HG03064 (cell line): Measurements from ENCODE around the gene EHMT1.
"Not testable (repeated sequence)": the region's sequence is repeated elsewhere in the genome, so short reads cannot be mapped to it uniquely, and the experiment has no call there.

Experiments
- ATAC-seq: cut with Tn5 transposase; IDR thresholded peaks from one replicate; pipeline ENCODE4 v1.9.1; 2021; ENCODE audit warnings: low read depth; ENCODE audit not compliant: unreplicated experiment

EHMT1 gene

DNA sequence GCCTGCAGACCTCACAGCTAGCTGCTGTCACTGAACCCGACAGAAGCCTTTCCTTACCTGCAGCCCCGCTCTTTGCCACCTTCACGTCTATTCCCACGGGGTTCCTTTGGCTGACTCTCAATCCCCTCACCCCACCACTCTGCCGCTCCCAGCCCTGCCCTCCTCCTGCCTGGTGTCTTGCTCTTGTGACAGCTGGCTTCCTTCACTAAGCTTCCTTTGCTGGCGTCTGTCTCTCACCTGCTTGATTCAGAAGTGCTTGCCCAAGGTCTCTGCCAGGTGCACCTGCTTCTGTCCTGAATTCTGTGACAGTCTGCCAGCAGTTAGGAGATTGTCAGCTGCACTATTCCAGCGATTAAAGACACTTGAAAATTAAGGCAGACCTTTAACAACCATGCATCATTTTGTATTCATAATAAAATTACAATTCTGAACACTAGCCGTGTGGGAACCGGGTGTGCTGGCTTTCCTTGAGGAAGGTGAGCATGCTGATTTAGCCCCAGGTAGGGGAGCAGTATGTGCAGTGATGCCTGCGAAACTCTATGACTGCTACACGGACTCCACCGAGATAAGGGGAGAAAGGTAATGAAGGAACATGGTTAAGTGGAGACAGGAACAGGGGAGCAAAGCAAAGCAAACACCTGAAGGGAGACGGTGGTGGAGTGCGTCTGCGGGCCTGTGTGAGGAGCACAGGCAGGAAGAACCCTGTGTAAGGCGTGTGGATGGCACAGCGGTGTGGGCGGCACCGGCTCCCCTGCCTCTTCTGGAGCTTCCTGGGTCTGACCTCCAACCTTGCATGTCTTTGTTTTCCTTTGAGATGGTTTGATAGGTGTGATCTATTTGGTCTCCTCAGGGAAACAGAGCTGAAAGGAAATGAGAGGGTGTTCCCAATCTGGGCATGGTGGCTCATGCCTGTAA is 178.7 kb downstream of the EHMT1 start:
- ATAC-seq, result no peak

DNA sequence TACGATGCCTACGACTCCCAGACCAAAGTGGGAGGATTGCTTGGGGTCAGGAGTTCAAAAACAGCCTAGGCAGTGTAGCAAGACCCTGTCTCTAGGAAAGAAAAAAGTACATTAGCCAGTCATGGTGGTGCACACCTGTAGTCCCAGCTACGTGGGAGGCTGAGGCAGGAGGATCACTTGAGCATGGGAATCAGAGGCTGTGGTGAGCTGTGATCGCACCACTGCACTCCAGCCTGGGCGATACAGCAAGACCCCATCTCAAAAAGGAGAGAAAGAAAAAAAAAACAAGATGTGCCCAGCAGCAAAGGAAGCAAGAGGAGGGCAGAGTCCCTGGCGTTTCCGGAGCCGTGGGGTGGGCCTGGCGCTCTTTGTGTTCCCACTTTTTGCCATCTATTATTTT is 179.3 kb downstream of the EHMT1 start:
- no peak for ATAC-seq

DNA sequence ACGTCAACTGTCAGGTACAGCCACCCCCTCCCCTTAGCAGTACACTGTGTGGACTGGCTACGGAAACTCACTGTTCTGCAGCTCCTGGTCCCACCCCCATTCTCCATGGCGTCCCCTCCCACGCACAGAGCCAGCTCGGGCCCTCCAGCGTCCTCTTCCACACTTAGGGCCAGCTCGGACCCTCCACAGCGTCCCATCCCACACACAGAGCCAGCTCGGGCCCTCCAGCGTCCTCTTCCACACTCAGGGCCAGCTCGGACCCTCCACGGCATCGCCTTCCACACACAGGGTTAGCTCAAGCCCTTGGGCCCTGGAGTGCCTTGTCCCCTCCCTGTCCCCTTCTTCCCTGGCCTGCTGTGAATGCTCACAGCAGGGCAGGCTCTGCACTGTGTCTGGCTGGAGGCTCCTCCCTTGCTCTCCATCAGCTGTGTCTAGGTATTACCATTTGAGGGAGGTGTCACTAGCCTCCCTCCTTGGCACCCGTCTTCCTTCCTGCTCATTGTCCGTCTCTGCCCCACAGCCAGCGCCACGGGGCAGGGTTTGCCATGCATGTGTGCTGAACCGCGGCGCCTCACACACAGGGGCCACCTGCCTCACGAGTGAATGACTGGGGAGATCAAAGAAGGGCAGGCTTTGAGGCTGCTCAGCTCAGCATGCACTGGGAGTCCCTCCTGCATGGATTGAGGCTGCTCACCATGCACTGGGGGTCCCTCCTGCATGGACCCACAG is 180.3 kb downstream of the EHMT1 start:
- no peak for ATAC-seq

DNA sequence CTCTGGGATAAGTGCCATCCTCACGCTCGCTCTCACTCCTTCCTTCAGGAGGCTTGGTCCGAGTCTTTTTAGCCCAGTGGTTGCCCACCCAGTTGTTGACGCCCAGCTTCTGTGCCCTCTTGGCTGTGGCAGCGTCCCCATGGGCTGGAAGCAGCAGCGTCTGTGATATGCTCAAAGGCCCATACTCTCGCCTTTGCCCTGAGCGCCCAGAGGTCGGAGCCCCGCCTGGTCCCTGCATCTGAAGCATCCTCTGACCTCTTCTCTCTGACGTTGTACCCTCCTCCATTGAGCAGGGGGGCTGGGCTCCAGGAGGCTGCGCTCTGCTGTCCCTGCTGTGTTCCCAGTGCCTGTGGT is 180.8 kb downstream of the EHMT1 start:
- ATAC-seq, result no peak

DNA sequence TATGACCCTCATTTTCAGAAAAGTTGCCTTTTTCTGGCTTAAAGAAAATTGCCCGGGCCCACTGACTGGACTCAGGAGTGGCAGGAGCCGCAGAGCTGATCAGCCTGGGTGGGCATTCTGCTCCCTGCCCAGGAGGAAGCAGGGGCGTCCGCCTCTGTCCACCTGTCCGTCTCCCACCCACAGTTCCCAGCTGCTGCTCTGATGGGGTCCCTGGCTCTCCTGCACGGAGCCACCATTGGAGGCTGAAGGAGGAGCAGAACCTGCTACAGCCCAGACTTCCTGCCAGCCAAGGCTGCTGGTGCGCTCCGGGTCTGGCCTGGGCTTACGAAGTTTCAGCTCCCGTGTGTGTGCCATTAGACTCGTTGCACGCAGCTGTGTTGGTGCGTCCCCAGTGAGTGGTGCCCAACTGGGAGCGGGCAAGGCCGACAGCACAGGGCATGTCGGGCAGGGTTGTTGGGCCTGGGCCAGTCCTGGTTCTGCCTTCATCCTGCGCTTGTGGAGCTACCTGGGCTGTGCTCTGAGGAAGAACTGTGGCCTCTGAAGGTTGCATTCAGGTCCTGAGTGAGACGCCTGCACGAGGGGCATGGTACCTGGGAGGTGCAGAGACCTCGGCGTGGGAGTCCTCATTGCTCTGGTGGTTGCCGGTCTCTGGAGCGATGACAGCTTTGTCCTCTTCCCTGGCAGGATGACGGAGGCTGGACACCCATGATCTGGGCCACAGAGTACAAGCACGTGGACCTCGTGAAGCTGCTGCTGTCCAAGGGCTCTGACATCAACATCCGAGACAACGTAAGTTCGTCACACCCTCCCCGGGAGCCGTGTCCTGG is 181.6 kb downstream of the EHMT1 start:
- no peak for ATAC-seq

DNA sequence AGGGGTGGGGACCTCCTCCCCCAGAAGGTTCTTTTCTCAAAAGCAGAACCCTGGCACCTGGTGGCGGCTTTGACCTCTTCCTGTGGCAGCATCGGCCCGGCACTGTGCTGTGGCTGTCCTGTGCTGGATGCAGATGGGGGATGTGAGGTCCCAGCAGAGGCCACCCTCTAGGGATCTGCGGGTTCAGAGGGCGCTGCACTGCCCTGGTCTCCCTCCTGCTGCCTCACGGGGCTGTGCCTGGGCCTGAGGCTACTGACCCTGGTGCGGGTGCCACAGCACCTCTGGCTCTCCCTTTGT is 182.2 kb downstream of the EHMT1 start:
- ATAC-seq, result no peak

DNA sequence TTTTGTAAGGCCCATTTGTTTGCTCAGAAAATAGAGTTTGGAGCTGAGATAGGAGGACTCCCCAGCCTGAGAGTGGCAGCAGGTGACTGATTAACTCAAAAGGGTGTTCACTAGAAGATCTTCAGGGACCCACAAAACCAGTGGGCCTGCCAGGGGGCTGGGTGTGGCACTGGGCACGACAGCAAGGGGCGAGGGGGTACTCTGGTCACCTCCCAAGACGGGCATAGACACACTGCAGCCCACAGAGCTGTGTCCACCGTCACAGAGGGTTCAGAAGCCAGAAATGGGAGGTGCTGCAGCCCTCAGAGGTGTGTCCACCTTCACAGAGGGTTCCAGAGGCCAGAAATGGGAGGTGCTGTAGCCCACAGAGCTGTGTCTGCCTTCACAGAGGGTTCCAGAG is 183.2 kb downstream of the EHMT1 start:
- no peak for ATAC-seq

DNA sequence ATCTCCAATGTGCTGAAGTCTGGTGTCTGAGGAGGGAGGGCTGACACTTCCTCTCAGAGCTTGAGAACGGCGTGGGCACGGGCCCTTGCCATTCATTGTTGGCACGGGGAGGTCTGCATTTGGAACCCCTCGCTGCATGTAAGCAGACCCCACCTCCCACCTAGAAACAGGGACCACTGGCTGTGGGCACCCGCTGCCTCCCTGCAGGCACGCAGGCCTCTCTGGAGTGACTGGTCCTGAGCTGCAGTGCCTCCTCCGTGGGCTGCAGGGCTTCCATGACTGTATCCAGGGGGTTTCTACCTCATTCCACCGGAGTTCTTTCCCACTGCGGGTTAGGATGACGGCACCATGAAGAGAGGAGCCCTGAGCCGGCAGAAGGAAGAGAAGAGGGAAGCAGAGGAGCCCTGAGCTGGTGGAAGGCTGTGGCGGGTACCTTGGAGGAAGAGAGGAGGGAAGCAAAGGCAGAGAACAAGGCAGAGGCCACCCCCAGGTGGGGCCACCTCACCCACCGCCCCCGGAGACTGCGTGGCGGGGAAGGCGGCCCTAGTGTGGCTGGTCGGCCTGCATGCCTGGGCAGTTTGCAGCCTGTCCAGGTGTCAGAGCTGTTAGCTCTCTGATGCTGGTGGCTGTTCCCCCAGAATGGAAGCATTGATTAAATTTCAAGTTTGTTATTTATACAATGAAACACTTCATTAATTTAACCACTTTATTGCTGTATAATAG is 183.9 kb downstream of the EHMT1 start:
- no peak for ATAC-seq

DNA sequence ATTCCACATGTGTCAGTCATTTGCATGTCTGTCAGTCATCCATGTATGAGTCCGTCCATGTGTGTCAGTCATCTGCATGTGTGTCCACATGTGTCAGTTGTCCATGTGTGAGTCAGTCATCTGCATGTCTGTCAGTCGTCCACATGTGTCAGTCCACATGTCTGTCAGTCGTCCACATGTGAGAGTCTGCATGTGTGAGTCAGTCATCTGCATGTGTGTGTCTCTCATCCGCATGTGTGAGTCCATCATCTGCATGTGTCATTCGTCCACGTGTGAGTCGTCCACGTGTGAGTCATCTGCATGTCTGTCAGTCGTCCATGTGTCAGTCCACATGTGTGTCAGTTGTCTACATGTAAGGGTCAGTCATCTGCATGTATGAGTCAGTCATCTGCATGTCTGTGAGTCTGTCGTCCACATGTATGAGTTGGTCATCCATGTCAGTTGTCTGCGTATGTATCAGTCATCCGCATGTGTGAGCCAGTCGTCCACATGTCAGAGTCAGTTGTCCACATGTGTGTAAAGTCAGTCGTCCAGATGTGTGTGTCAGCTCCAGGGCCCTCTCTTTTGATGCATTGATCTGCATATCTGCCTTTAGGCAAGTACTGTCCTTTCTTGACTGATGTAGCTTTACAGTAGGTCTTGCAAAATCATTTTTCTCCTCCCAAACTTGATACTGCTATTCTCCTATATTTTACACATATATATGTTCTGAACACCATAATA is 186.3 kb downstream of the EHMT1 start:
- ATAC-seq, result no peak

DNA sequence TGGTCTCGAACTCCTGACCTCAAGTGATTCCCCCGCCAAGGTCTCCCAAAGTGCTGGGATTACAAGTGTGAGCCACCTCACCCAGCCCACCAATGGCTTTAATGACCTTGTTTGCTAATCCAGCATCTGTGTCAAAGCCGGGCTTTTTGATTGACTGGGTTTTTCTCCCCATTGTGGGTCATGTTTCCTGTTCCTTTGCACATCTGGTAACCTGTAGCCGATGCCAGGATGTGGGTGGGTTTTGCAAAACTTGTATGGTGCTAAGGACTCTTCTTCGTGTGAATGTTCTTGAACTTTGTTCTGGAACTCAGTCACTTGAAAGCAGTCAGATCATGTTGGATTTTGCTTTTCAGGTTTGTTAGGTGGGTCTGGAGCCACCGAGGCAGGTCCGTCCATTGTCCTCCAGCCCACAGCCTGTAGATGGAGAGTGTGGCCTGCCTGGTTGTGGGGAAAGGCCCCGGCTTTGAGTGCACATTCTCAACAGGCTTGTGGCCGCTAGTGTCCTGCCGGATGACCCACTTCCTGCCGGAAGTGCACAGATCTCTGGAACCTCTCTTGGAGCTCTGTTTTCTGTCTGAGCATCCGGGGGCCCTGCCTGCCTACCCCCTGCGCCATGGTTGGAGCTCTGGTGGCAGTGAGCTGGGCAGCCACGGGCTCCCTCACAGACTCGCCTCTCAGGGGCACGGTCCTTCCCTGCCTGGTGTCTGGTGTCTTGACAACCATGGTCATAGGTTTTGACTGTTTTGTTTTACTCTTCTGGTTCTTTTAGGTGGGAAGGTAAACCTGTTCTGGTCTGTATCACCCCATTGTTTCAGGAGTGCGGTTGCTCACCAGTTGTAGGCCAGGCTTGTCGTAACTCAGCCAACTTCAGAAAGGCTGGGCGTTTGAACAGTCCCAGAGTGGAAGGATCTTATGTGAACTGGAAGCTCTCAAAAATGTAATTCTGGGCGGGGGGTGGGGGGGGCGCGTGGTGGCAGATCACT is 189.2 kb downstream of the EHMT1 start:
- no peak for ATAC-seq

DNA sequence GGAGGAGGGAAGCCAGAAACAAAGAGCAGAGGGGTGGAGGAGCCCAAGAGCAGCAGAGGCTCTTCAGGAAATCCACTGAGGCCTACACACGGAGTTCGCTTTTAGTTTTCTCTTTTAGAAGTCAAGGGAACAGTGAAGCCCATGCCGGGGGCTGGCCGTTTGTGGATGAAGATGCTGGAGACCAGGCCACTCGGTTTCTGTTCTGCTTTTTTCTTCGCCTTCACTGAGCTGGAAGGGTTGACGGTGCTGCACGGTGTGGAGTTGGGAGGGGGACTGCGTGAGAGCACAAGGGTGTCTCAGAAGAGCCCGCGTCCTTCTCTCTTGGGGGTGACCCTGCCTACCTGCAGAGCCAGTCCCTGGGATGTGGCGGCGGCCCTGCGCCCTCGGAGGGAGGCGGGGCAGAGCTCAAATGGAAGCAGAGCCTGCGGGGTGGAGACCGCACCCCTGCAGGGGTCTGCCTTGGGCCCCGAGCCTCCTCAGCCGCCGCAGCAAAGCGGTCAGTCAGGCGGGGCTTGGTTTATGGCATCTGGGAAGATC is 190.3 kb downstream of the EHMT1 start:
- ATAC-seq, result no peak

DNA sequence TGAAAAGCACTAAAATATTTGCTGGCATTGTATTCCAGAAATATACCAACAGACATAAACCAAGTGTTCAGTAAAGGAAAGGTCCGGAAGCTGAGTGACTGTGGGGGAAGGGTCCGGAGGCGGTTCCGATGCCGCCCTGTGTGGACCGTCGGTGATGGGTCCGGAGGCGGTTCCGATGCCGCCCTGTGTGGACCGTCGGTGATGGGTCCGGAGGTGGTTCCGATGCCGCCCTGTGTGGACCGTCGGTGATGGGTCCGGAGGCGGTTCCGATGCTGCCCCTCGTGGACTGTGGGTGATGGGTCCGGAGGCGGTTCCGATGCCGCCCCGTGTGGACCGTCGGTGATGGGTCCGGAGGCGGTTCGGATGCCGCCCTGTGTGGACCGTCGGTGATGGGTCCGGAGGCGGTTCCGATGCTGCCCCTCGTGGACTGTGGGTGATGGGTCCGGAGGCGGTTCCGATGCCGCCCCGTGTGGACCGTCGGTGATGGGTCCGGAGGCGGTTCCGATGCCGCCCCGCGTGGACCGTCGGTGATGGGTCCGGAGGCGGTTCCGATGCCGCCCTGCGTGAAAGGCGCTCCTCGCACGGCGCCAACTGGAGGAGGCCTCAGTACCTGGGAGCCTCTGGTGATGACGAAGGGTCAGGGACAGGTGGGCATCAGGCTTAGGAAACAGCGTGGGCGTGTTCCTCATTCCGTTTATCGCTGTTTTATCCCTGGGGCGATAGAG is 191.1 kb downstream of the EHMT1 start:
- not testable (repeated sequence) for ATAC-seq

DNA sequence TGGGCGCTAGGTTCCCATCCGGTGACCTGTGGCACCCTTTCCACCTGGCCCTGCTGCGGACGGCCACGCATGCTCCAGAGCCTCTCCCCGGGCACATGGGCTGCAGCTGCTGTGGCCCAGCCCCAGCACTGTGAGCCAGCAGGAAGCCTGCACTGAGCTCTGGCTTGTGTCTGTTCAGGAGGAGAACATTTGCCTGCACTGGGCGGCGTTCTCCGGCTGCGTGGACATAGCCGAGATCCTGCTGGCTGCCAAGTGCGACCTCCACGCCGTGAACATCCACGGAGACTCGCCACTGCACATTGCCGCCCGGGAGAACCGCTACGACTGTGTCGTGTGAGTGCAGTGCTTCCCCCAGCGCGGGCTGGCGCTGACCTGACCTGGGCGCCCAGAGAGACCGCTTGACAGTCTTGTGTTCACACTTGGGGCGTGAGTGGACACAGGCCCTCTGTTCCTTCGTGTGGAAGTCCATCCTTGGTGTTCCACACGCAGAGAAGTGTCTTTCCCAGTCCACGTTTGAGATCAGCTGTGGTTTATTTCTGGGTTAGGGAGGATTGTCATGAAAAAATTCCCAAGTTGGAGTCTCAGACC is 192.6 kb downstream of the EHMT1 start:
- ATAC-seq, result no peak

DNA sequence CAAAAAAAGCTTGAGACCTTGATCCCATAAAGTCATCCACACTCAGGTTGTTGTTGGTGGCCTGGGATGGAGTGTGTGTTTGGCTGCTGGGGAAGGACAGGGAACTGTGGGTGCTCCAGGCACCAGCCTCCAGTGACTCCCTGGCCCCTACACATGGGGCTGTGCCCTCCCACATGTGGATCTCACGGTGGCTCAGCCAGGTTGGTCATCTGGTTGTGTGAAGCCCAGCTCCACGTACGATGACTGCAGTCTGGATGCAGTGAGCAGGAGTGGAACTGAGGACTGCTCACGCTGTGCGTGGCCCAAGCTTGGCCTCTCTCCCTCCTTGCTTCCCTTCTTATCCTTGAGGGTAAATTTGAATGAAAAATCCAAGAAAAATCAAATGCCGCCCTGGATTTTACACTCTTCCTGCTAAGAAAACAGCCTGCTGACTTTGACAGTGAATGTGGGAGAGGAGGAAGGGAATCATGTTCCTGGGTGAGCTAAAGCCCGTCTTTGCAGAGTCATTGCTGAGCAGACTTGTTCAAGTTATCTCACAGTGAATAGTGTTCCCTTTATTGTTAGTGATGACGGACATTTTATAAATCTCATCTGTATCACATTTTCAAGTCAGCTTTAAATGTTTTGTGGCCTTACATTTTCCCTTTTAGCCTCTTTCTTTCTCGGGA is 193.7 kb downstream of the EHMT1 start:
- ATAC-seq, result no peak

DNA sequence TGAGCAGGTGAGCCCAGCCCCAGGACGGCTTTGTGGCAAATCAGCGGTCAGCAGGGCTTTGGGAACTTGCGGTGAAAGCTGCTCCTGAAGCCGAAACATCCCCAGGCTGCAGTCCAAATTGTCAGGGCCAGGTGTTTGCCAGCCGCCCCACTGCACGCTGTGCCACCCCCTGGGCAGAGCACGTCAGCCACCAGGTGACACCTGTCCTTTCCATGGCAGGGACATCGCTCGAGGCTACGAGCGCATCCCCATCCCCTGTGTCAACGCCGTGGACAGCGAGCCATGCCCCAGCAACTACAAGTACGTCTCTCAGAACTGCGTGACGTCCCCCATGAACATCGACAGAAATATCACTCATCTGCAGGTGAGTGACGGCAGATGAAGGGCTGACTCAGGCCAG is 194.4 kb downstream of the EHMT1 start:
- no peak for ATAC-seq

DNA sequence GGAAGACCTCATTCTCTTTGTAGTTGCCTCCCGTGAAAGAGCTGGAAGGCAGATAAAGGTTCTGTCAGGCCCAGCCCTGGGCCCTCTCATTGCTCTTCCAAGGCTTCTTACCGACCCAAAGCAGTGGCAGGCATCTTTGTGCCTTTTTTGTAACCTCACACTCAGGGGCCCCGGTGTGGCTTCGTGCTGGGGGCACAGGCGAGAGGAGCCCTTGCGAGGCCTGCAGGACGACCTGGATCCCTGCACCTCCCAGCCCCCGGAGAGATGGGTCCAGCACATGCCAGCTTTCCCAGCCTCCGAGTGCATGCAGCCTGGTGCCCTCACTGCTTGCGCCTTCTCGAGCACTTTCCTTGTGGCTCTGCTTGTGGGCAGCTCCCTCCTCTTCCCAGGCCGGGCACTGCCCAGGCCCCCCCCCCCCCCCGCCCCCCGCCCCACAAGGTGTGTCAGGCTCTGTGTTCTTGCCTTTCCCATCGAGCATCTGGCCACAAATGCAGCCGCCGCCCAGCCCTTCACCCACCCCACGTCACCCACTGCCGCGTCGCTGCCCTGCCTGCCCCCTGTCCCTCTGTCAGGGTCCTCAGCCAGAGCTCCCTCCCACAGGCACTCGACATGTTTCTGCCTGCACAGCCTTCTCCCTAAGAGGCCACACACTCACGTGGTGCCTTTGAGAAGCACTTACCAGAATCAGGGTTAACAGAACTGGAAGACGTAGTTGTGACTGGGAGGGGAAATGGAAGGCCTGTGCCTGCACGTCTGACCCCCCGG is 195.0 kb downstream of the EHMT1 start:
- ATAC-seq, result no peak
